ENCODE results near the gene CDKN2C. TPM values are rescaled to one million over a fixed set of nuclear protein-coding genes. Genes with fewer than 3 reads are reported as not detected.
"Not testable (repeated sequence)": the region's sequence is repeated elsewhere in the genome, so short reads cannot be mapped to it uniquely, and the experiment has no call there.

CDKN2C gene
- total and polyA plus RNA-seq, 10 of the 15 experiments (the other 5 are each of a cell fraction or from before 2014, with no cell fraction given), result 3.3 to 11.7 (median 6.0) TPM

DNA sequence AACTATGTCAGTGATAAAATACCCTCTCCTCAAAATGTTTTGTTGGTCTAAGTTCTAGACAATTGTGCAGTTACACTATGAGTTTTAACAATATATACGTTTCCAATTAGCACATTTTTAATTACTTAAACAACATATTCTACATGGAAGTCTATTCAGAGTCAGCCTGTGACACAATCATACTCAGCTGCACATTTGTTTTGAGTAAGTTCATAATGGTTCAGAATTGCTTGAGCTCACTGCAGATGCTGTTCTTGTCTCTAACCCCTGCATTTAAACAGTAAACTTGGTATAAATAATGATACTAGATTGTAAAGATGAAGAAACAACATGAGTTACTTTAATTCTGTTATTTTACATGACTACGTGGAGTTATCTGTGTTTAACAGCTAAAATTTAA lies 30.6 kb downstream of the CDKN2C start (continued):
- TF ChIP-seq, protein P1, sequence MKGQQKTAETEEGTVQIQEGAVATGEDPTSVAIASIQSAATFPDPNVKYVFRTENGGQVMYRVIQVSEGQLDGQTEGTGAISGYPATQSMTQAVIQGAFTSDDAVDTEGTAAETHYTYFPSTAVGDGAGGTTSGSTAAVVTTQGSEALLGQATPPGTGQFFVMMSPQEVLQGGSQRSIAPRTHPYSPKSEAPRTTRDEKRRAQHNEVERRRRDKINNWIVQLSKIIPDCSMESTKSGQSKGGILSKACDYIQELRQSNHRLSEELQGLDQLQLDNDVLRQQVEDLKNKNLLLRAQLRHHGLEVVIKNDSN (IDR thresholded peaks at IDR 0.05; ENCODE audit: borderline replicate concordance, extremely low read length, insufficient read depth, low read depth, low read length), result no peak
- TF ChIP-seq ATF7 (IDR thresholded peaks at IDR 0.05; ENCODE audit: low read depth), result no peak
- TF ChIP-seq ZNF207 (IDR thresholded peaks at IDR 0.05; ENCODE audit: borderline replicate concordance), result no peak

DNA sequence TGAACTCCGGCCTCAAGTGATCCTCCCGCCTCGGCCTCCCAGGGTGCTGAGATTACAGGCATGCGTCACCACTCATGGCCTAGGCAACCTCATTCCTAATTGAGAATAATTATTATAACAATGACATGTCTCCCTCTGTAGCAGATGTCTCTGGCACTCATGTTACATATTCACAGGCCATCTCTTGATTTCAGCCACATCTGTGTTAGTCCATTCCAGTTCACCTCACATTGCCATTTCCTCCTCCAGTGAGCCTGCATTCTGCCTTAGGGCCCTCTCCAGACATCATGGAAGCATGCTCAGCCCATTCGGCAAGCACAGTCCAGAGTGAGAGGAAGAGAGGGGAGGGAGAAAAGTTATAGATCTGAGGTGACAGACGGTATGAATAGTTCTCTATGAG lies 32.5 kb downstream of the CDKN2C start:
- Histone ChIP-seq H3K36me3 (ENCODE audit: control insufficient read depth in 2 of 2, insufficient read depth in 2 of 2, low read length in 1 of 2) (no peaks in the 10 kb centered on the region), H4K20me1 (ENCODE audit: control insufficient read depth, insufficient read depth) (no peaks in the 10 kb centered on the region), H3K79me2 (ENCODE audit: control insufficient read depth, insufficient read depth, low read length) (no peaks in the 10 kb centered on the region), H3K4me1 (ENCODE audit: control insufficient read depth, insufficient read depth, low read length) (peaks cover 14% of the 10 kb centered on the region; the same call in 1 of the 2 replicates), H3K9me3 (replicated peaks; ENCODE audit: control insufficient read depth, insufficient read depth, low read length) (no peaks in the 10 kb centered on the region; the same call in 1 of the 3 replicates), H3K4me3 (no peak overlapping the region), H2AFZ (ENCODE audit: control insufficient read depth, low read depth, low read length) (no peak overlapping the region), H3K27ac (ENCODE audit: control insufficient read depth, insufficient read depth) (no peak overlapping the region), H3K4me2 (ENCODE audit: control insufficient read depth, insufficient read depth) (no peak overlapping the region), H3K9ac (ENCODE audit: control insufficient read depth, insufficient read depth, low read length) (no peak overlapping the region), H3K27me3 (replicated peaks in 1 of 2; ENCODE audit: control insufficient read depth in 2 of 2, insufficient read depth in 2 of 2, low read length in 1 of 2) (no peaks in the 10 kb centered on the region)
- no TSS peak for BruUV-seq (replicated peaks)
- in situ Hi-C loops (cut with MboI) (no loop called here), intact Hi-C loops (cut with micrococcal nuclease; ENCODE audit: unreplicated experiment) (no loop called here)
- ATAC-seq (no peak), FAIRE-seq (no peak), DNase-seq (ENCODE audit: low read depth, low spot score) (no peak)
- ChIA-PET RAD21 (ENCODE audit: unreplicated experiment) (no interaction called here), POLR2A (no interaction called here), SMC1A (ENCODE audit: uncharacterized antibody, unreplicated experiment) (no interaction called here), CTCF (interaction anchor here (1.3 kb wide), 1 partner anchor 73 kb away, joined by 4 read pairs; no protein-coding TSS in a partner anchor)
- TF ChIP-seq HDAC6 (IDR thresholded peaks at IDR 0.05; ENCODE audit: unreplicated experiment) (no peak), FOXM1 (IDR thresholded peaks at IDR 0.05; ENCODE audit: low read depth, low read length) (no peak)
- TF ChIP-seq, protein P2, sequence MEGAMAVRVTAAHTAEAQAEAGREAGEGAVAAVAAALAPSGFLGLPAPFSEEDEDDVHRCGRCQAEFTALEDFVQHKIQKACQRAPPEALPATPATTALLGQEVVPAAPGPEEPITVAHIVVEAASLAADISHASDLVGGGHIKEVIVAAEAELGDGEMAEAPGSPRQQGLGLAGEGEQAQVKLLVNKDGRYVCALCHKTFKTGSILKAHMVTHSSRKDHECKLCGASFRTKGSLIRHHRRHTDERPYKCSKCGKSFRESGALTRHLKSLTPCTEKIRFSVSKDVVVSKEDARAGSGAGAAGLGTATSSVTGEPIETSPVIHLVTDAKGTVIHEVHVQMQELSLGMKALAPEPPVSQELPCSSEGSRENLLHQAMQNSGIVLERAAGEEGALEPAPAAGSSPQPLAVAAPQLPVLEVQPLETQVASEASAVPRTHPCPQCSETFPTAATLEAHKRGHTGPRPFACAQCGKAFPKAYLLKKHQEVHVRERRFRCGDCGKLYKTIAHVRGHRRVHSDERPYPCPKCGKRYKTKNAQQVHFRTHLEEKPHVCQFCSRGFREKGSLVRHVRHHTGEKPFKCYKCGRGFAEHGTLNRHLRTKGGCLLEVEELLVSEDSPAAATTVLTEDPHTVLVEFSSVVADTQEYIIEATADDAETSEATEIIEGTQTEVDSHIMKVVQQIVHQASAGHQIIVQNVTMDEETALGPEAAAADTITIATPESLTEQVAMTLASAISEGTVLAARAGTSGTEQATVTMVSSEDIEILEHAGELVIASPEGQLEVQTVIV (IDR thresholded peaks at IDR 0.05; ENCODE audit: borderline replicate concordance, partially characterized antibody), result no peak
- 90% methylated on average over 6 of the region's 6 CpGs for WGBS (ENCODE audit: insufficient coverage, insufficient replicate concordance, low lambda C conversion rate, missing lambda C conversion rate)

DNA sequence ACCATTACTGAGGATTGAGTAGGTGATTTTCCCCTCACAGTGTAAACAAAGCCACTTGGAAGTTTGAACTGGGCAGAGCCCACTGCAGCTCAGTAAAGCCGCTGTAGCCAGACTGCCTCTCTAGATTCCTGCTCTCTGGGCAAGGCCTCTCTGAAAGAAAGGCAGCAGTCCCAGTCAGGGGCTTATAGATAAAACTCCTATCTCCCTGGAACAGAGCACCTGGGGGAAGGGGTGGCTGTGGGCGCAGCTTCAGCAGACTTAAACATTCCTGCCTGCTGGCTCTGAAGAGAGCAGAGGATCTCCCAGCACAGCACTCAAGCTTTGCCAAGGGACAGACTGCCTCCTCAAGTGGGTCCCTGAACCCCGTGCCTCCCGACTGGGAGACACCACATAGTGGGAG lies 35.5 kb downstream of the CDKN2C start:
- ATAC-seq; BruUV-seq (replicated peaks); intact Hi-C loops (cut with micrococcal nuclease; ENCODE audit: unreplicated experiment); H3K4me3 ChIP-seq; DNase-seq (ENCODE audit: low read depth, low spot score); in situ Hi-C loops (cut with MboI); H3K9ac ChIP-seq (ENCODE audit: control insufficient read depth, insufficient read depth, low read length); H3K27me3 ChIP-seq (replicated peaks in 1 of 2; ENCODE audit: control insufficient read depth in 2 of 2, insufficient read depth in 2 of 2, low read length in 1 of 2); SMC1A ChIA-PET (ENCODE audit: uncharacterized antibody, unreplicated experiment); FAIRE-seq; H3K4me1 ChIP-seq (ENCODE audit: control insufficient read depth, insufficient read depth, low read length); H3K27ac ChIP-seq (ENCODE audit: control insufficient read depth, insufficient read depth); RAD21 ChIA-PET (ENCODE audit: unreplicated experiment); H3K36me3 ChIP-seq (ENCODE audit: control insufficient read depth in 2 of 2, insufficient read depth in 2 of 2, low read length in 1 of 2); H3K79me2 ChIP-seq (ENCODE audit: control insufficient read depth, insufficient read depth, low read length); H3K4me2 ChIP-seq (ENCODE audit: control insufficient read depth, insufficient read depth); POLR2A ChIA-PET; H3K9me3 ChIP-seq (replicated peaks; ENCODE audit: control insufficient read depth, insufficient read depth, low read length); H2AFZ ChIP-seq (ENCODE audit: control insufficient read depth, low read depth, low read length); H4K20me1 ChIP-seq (ENCODE audit: control insufficient read depth, insufficient read depth): not testable (repeated sequence)
- CTCF ChIA-PET, result interaction anchor here (0.6 kb wide), 1 partner anchor 1023 kb away, joined by 3 read pairs; no protein-coding TSS in a partner anchor
- 98% methylated on average over 4 of the region's 4 CpGs for WGBS (ENCODE audit: insufficient coverage, insufficient replicate concordance, low lambda C conversion rate, missing lambda C conversion rate)
